ENCODE measurements around the gene SP2. TPM values are rescaled to one million over a fixed set of nuclear protein-coding genes. Genes with fewer than 3 reads are reported as not detected.

The SP2 gene
- total and polyA plus RNA-seq, 2 of the 13 experiments (the other 11 are each of a cell fraction or from before 2014, with no cell fraction given), result 1.4 to 4.8 TPM

GRCh38 chr17:47941246-47942095, 45.4 kb downstream of the SP2 start, which contains the start of gene PNPO (continued):
- peak; percentile 91 for TF ChIP-seq ARNT2 (CRISPR knock-in tag; IDR thresholded peaks at IDR 0.05; ENCODE audit: low read depth)
- TF ChIP-seq ZFP36L1 (CRISPR knock-in tag; IDR thresholded peaks at IDR 0.05), result peak; percentile 98
- no peak; the same call in 1 of the 2 replicates for TF ChIP-seq GABPA (IDR thresholded peaks at IDR 0.05; ENCODE audit: low read depth, low read length)
- peak; percentile 76 for TF ChIP-seq GABPA (CRISPR knock-in tag; IDR thresholded peaks at IDR 0.05; ENCODE audit: low read depth)
- TF ChIP-seq NFKBIZ (CRISPR knock-in tag; IDR thresholded peaks at IDR 0.05), result peak; percentile 73; the same call in 1 of the 2 replicates
- peak; percentile 72; the same call in 1 of the 2 replicates for TF ChIP-seq FOXJ3 (CRISPR knock-in tag; IDR thresholded peaks at IDR 0.05; ENCODE audit: borderline replicate concordance)
- no peak; the same call in 1 of the 2 replicates for TF ChIP-seq MYNN (CRISPR knock-in tag; IDR thresholded peaks at IDR 0.05; ENCODE audit: low read depth)
- peak; percentile 85 for TF ChIP-seq ZNF232 (CRISPR knock-in tag; IDR thresholded peaks at IDR 0.05; ENCODE audit: borderline replicate concordance)
- peak; percentile 58; the same call in 1 of the 2 replicates for TF ChIP-seq ZBTB26 (CRISPR knock-in tag; IDR thresholded peaks at IDR 0.05; ENCODE audit: borderline replicate concordance)
- peak; percentile 88; the same call in 1 of the 2 replicates for TF ChIP-seq ZNF790 (CRISPR knock-in tag; IDR thresholded peaks at IDR 0.05; ENCODE audit: borderline replicate concordance)
- peak; percentile 96 for TF ChIP-seq TOPORS (CRISPR knock-in tag; IDR thresholded peaks at IDR 0.05)
- peak; percentile 99 for TF ChIP-seq ZNF430 (CRISPR knock-in tag; IDR thresholded peaks at IDR 0.05)
- no peak for TF ChIP-seq ZNF761 (CRISPR knock-in tag; conservative IDR thresholded peaks at IDR 0.05)
- peak; percentile 82; the same call in 1 of the 2 replicates for TF ChIP-seq GFI1 (CRISPR knock-in tag; IDR thresholded peaks at IDR 0.05; ENCODE audit: borderline replicate concordance)
- no peak for TF ChIP-seq MTA3 (CRISPR knock-in tag; IDR thresholded peaks at IDR 0.05)
- peak; percentile 94 for TF ChIP-seq HOXD1 (CRISPR knock-in tag; IDR thresholded peaks at IDR 0.05)
- peak; percentile 42 for TF ChIP-seq AGO1 (IDR thresholded peaks at IDR 0.05; ENCODE audit: low read depth, low read length, poor library complexity, severe bottlenecking)
- peak; percentile 91 for TF ChIP-seq NR0B2 (CRISPR knock-in tag; IDR thresholded peaks at IDR 0.05)
- TF ChIP-seq KLF16 (CRISPR knock-in tag; IDR thresholded peaks at IDR 0.05), result peak in 1 of 2 experiments; percentile 88; a peak in 1 of 4 replicates
- peak; percentile 74 for TF ChIP-seq ZNF777 (CRISPR knock-in tag; IDR thresholded peaks at IDR 0.05)
- no peak for TF ChIP-seq THAP7 (CRISPR knock-in tag; IDR thresholded peaks at IDR 0.05)
- TF ChIP-seq, protein P1, sequence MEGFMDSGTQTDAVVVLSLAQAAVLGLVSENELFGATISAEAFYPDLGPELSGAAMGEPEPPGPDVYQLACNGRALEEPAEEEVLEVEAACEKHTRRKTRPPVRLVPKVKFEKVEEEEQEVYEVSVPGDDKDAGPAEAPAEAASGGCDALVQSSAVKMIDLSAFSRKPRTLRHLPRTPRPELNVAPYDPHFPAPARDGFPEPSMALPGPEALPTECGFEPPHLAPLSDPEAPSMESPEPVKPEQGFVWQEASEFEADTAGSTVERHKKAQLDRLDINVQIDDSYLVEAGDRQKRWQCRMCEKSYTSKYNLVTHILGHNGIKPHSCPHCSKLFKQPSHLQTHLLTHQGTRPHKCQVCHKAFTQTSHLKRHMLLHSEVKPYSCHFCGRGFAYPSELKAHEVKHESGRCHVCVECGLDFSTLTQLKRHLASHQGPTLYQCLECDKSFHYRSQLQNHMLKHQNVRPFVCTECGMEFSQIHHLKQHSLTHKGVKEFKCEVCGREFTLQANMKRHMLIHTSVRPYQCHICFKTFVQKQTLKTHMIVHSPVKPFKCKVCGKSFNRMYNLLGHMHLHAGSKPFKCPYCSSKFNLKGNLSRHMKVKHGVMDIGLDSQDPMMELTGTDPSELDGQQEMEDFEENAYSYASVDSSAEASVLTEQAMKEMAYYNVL (CRISPR knock-in tag; IDR thresholded peaks at IDR 0.05; ENCODE audit: borderline replicate concordance), result 0 out of 2 replicates have a peak, but pooled peaks have one; percentile 75
- peak; percentile 86 for TF ChIP-seq ZNF784 (CRISPR knock-in tag; IDR thresholded peaks at IDR 0.05; ENCODE audit: borderline replicate concordance)
- TF ChIP-seq ZNF343 (CRISPR knock-in tag; IDR thresholded peaks at IDR 0.05), result no peak

Data from HepG2 (cell line).